Keratinocyte (primary cell): ENCODE results near the gene GGT5. TPM values are rescaled to one million over a fixed set of nuclear protein-coding genes. Genes with fewer than 3 reads are reported as not detected.

Experiments used
- DNase-seq: peaks from one replicate; pipeline ENCODE4 v3.0.0-alpha.2; 2011; ENCODE audit warnings: low read depth, missing footprints, low spot score
- FAIRE-seq: peaks from 2 replicates; lab custom pipeline; 2011; peaks lifted over from hg19 to GRCh38; lab: Jason Lieb, UNC
- H2AFZ ChIP-seq: 2 replicates; pipeline ENCODE4 v1.6.0; 2012; ENCODE audit warnings: low read length, control low read depth, inconsistent platforms; ENCODE audit not compliant: control insufficient read depth
- H3K27ac ChIP-seq: 2 replicates; pipeline ENCODE4 v1.5.1; 2011; ENCODE audit warnings: low read length; ENCODE audit not compliant: control insufficient read depth, insufficient read depth
- H3K27me3 ChIP-seq: 3 replicates; pipeline ENCODE4 v1.6.0; 2011; ENCODE audit warnings: low read length; ENCODE audit not compliant: control insufficient read depth, insufficient read depth; ENCODE audit errors: extremely low read depth
- H3K36me3 ChIP-seq, 2 experiments: 2 replicates in 1 of 2; 3 replicates in 1 of 2; pipeline ENCODE4 v1.5.1; 2011; ENCODE audit warnings: low read length in 2 of 2, mild to moderate bottlenecking in 1 of 2; ENCODE audit not compliant: control insufficient read depth in 2 of 2, insufficient read depth in 2 of 2; ENCODE audit errors: extremely low read depth in 1 of 2
- H3K4me1 ChIP-seq: 3 replicates; pipeline ENCODE4 v1.5.1; 2011; ENCODE audit warnings: low read length; ENCODE audit not compliant: control insufficient read depth, insufficient read depth; ENCODE audit errors: extremely low read depth
- H3K4me2 ChIP-seq: 3 replicates; pipeline ENCODE4 v1.6.0; 2011; ENCODE audit warnings: low read depth, low read length; ENCODE audit not compliant: control insufficient read depth, insufficient read depth; ENCODE audit errors: extremely low read depth
- H3K4me3 ChIP-seq, 3 experiments: fragments of 200-600 bp in 1 of 3; sonication (generic) in 1 of 3; 2 replicates in 2 of 3; 3 replicates in 1 of 3; pipeline ENCODE4 v1.5.1; 2011 to 2016; ENCODE audit warnings: low read length in 3 of 3, mild to moderate bottlenecking in 3 of 3, control low read depth in 2 of 3, inconsistent platforms in 1 of 3, low read depth in 1 of 3, mixed read lengths in 1 of 3, mixed run types in 1 of 3, moderate library complexity in 1 of 3; ENCODE audit not compliant: control insufficient read depth in 2 of 3, insufficient read depth in 2 of 3; ENCODE audit errors: extremely low read depth in 1 of 3
- H3K79me2 ChIP-seq: 2 replicates; pipeline ENCODE4 v1.6.0; 2012; ENCODE audit warnings: low read length; ENCODE audit not compliant: control insufficient read depth, insufficient read depth
- H3K9ac ChIP-seq: 3 replicates; pipeline ENCODE4 v1.6.0; 2011; ENCODE audit warnings: low read length; ENCODE audit not compliant: control insufficient read depth, insufficient read depth; ENCODE audit errors: extremely low read depth
- H3K9me1 ChIP-seq: 3 replicates; pipeline ENCODE4 v1.6.0; 2011; ENCODE audit warnings: low read length; ENCODE audit not compliant: control insufficient read depth, insufficient read depth; ENCODE audit errors: extremely low read depth
- H3K9me3 ChIP-seq: 2 replicates; pipeline ENCODE4 v1.5.1; 2012; ENCODE audit warnings: low read depth, low read length; ENCODE audit not compliant: control insufficient read depth
- H4K20me1 ChIP-seq: 3 replicates; pipeline ENCODE4 v1.6.0; 2011; ENCODE audit warnings: low read length; ENCODE audit not compliant: control insufficient read depth, insufficient read depth; ENCODE audit errors: extremely low read depth
- EZH2 ChIP-seq: IDR thresholded peaks from one replicate; pipeline ENCODE4 v1.6.1; 2012; ENCODE audit warnings: inconsistent platforms, mild to moderate bottlenecking, low read length, moderate library complexity
- dilution Hi-C: fragments of 300-500 bp; cut with MboI; formaldehyde crosslinking; loops from one replicate; pipeline ENCODE4 v1.7.0; 2020; ENCODE audit warnings: low sequenced_read_pairs; ENCODE audit not compliant: extremely low pct_ligation_motif_present
- polyA plus RNA-seq, 5 experiments: library from polyadenylated mRNA; depleted of rRNA in 3 of 5; stranded (reverse) in 3 of 5; stranded (forward) in 1 of 5; unstranded in 1 of 5; fragments of >200 nt; gene quantifications; 1 replicate in 1 of 5; 2 replicates in 3 of 5; 3 replicates in 1 of 5; pipeline versions ENCODE4 v1.2.1 to v1.2.3, GENCODE V29; 2011 to 2012; ENCODE audit warnings: missing spikeins in 2 of 5, low read depth in 1 of 5, low replicate concordance in 1 of 5
- TF ChIP-seq, protein P1 (sequence below), 3 experiments: IDR thresholded peaks in 1 of 3; conservative IDR thresholded peaks in 1 of 3; optimal IDR thresholded peaks in 1 of 3; 2 replicates in 2 of 3; 3 replicates in 1 of 3; pipeline versions ENCODE3 to v1.5.1; 2011; ENCODE audit warnings: low read length in 3 of 3, mild to moderate bottlenecking in 3 of 3, moderate library complexity in 2 of 3, control low read depth in 1 of 3, inconsistent platforms in 1 of 3; ENCODE audit not compliant: insufficient read depth in 2 of 3; ENCODE audit errors: extremely low read depth in 1 of 3

GGT5 gene
- polyA plus RNA-seq, 1 donor (not counting 4 experiments of a cell fraction or from before 2014, with no cell fraction given): not detected

GRCh38 chr22:24209687-24210086, 35.2 kb downstream of the GGT5 start:
- Histone ChIP-seq H2AFZ (no peak overlapping the region), H3K9me1 (no peaks in the 10 kb centered on the region), H3K79me2 (no peaks in the 10 kb centered on the region), H3K4me2 (no peak overlapping the region), H3K27me3 (no peaks in the 10 kb centered on the region), H3K27ac (no peak overlapping the region), H3K4me3 (no peak overlapping the region), H3K4me1 (peaks cover 20% of the 10 kb centered on the region), H3K9me3 (no peaks in the 10 kb centered on the region), H3K36me3 (no peaks in the 10 kb centered on the region), H3K9ac (no peak overlapping the region), H4K20me1 (no peaks in the 10 kb centered on the region)
- dilution Hi-C loops: no loop called here
- FAIRE-seq (no peak), DNase-seq (no peak)
- TF ChIP-seq, protein P1, sequence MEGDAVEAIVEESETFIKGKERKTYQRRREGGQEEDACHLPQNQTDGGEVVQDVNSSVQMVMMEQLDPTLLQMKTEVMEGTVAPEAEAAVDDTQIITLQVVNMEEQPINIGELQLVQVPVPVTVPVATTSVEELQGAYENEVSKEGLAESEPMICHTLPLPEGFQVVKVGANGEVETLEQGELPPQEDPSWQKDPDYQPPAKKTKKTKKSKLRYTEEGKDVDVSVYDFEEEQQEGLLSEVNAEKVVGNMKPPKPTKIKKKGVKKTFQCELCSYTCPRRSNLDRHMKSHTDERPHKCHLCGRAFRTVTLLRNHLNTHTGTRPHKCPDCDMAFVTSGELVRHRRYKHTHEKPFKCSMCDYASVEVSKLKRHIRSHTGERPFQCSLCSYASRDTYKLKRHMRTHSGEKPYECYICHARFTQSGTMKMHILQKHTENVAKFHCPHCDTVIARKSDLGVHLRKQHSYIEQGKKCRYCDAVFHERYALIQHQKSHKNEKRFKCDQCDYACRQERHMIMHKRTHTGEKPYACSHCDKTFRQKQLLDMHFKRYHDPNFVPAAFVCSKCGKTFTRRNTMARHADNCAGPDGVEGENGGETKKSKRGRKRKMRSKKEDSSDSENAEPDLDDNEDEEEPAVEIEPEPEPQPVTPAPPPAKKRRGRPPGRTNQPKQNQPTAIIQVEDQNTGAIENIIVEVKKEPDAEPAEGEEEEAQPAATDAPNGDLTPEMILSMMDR (optimal IDR thresholded peaks at IDR 0.05 in 1 of 3, IDR thresholded peaks at IDR 0.05 in 1 of 3, conservative IDR thresholded peaks at IDR 0.05 in 1 of 3; ENCODE audit: extremely low read depth in 1 of 3, insufficient read depth in 2 of 3, low read length in 3 of 3): no peak
- no peak for TF ChIP-seq EZH2

GRCh38 chr22:24209016-24209415, 35.9 kb downstream of the GGT5 start:
- no peak overlapping the region for H2AFZ ChIP-seq
- H3K9me3 ChIP-seq: no peaks in the 10 kb centered on the region
- H3K4me3 ChIP-seq: no peak overlapping the region
- FAIRE-seq: no peak
- no peak overlapping the region for H3K27ac ChIP-seq
- TF ChIP-seq EZH2: no peak
- dilution Hi-C loops: no loop called here
- no peaks in the 10 kb centered on the region for H3K27me3 ChIP-seq
- no peaks in the 10 kb centered on the region for H3K9me1 ChIP-seq
- no peaks in the 10 kb centered on the region for H3K36me3 ChIP-seq
- no peak for DNase-seq
- no peak overlapping the region for H3K9ac ChIP-seq
- H4K20me1 ChIP-seq: no peaks in the 10 kb centered on the region
- no peak overlapping the region for H3K4me2 ChIP-seq
- peaks cover 22% of the 10 kb centered on the region for H3K4me1 ChIP-seq
- H3K79me2 ChIP-seq: no peaks in the 10 kb centered on the region
